Trophoblast cell (in vitro differentiated cells and primary cell): ENCODE data around the gene COL25A1.
"Not testable (repeated sequence)": the region's sequence is repeated elsewhere in the genome, so short reads cannot be mapped to it uniquely, and the experiment has no call there.

Source experiments
- DNase-seq, 2 donors: peaks; one replicate each; pipeline ENCODE4 v3.0.0-alpha.2; 2016
- H2AFZ ChIP-seq: 2 replicates; pipeline ENCODE4 v1.6.1; 2013; ENCODE audit warnings: low read length, moderate library complexity, mild to moderate bottlenecking; ENCODE audit not compliant: insufficient read depth, poor library complexity
- H2AK5ac ChIP-seq: 2 replicates; pipeline ENCODE4 v1.6.1; 2013; ENCODE audit warnings: mild to moderate bottlenecking, low read length
- H2BK120ac ChIP-seq: 2 replicates; pipeline ENCODE4 v1.6.1; 2013; ENCODE audit warnings: low read length, mild to moderate bottlenecking, moderate library complexity; ENCODE audit not compliant: insufficient read depth, poor library complexity
- H2BK12ac ChIP-seq: 2 replicates; pipeline ENCODE4 v1.6.1; 2013; ENCODE audit warnings: mild to moderate bottlenecking, low read length, moderate library complexity
- H2BK5ac ChIP-seq: 2 replicates; pipeline ENCODE4 v1.6.1; 2013; ENCODE audit warnings: low read length, low read depth, moderate library complexity, mild to moderate bottlenecking; ENCODE audit not compliant: poor library complexity
- H3K14ac ChIP-seq: 2 replicates; pipeline ENCODE4 v1.6.1; 2013; ENCODE audit warnings: mild to moderate bottlenecking, low read length
- H3K18ac ChIP-seq: 2 replicates; pipeline ENCODE4 v1.6.1; 2013; ENCODE audit warnings: mild to moderate bottlenecking, low read length
- H3K23ac ChIP-seq: 2 replicates; pipeline ENCODE4 v1.6.1; 2013; ENCODE audit warnings: low read length
- H3K27ac ChIP-seq: 2 replicates; pipeline ENCODE4 v1.5.1; 2013; ENCODE audit warnings: low read depth, mild to moderate bottlenecking, inconsistent platforms, low read length, moderate library complexity
- H3K27me3 ChIP-seq: 2 replicates; pipeline ENCODE4 v1.6.1; 2013; ENCODE audit warnings: inconsistent platforms, mild to moderate bottlenecking, low read length, moderate library complexity; ENCODE audit not compliant: insufficient read depth
- H3K36me3 ChIP-seq, 2 experiments: 1 replicate in 1 of 2; 2 replicates in 1 of 2; pipeline ENCODE4 v1.6.1; 2013; ENCODE audit warnings: low read length in 2 of 2, mild to moderate bottlenecking in 2 of 2, moderate library complexity in 1 of 2; ENCODE audit not compliant: insufficient read depth in 2 of 2, control insufficient read depth in 1 of 2
- H3K4ac ChIP-seq: 2 replicates; pipeline ENCODE4 v1.6.1; 2013; ENCODE audit warnings: low read depth, mild to moderate bottlenecking, low read length, moderate library complexity
- H3K4me1 ChIP-seq, 2 experiments: 1 replicate in 1 of 2; 2 replicates in 1 of 2; pipeline ENCODE4 v1.6.1; 2013; ENCODE audit warnings: low read length in 2 of 2, mild to moderate bottlenecking in 2 of 2, moderate library complexity in 1 of 2; ENCODE audit not compliant: insufficient read depth in 2 of 2, control insufficient read depth in 1 of 2
- H3K4me2 ChIP-seq: 2 replicates; pipeline ENCODE4 v1.6.1; 2013; ENCODE audit warnings: inconsistent platforms, mild to moderate bottlenecking, low read length, moderate library complexity
- H3K4me3 ChIP-seq: 2 replicates; pipeline ENCODE4 v1.5.1; 2013; ENCODE audit warnings: mild to moderate bottlenecking, low read depth, low read length, inconsistent platforms
- H3K79me1 ChIP-seq: one replicate; pipeline ENCODE4 v1.6.1; 2013; ENCODE audit warnings: low read length
- H3K79me2 ChIP-seq: 2 replicates; pipeline ENCODE4 v1.6.1; 2013; ENCODE audit warnings: low read length, mild to moderate bottlenecking; ENCODE audit not compliant: control insufficient read depth, insufficient read depth, poor library complexity
- H3K9ac ChIP-seq: 2 replicates; pipeline ENCODE4 v1.6.1; 2013; ENCODE audit warnings: mild to moderate bottlenecking, low read length
- H3K9me3 ChIP-seq: 2 replicates; pipeline ENCODE4 v1.6.1; 2013; ENCODE audit warnings: low read depth, mild to moderate bottlenecking, control low read depth, inconsistent platforms, low read length; ENCODE audit not compliant: insufficient read depth
- H4K12ac ChIP-seq: 2 replicates; pipeline ENCODE4 v1.6.1; 2013; ENCODE audit warnings: low read depth, mild to moderate bottlenecking, low read length, moderate library complexity
- H4K8ac ChIP-seq: 2 replicates; pipeline ENCODE4 v1.6.1; 2013; ENCODE audit warnings: low read depth, mild to moderate bottlenecking, low read length, moderate library complexity
- H4K91ac ChIP-seq: one replicate; pipeline ENCODE4 v1.6.1; 2013; ENCODE audit warnings: low read depth, mild to moderate bottlenecking, low read length, moderate library complexity
- WGBS: extraction: QIAGEN DNeasy Blood & Tissue Kit; methylation state at CpG from one replicate; pipeline ENCODE4 v1.1.7; 2013; ENCODE audit warnings: missing lambda C conversion rate; ENCODE audit not compliant: insufficient read length, insufficient coverage; ENCODE audit errors: extremely low coverage; 5-methylcytosine and 5-hydroxymethylcytosine counted together

COL25A1 gene

GRCh38 chr4:109108215-109108614 is 194.2 kb downstream of the COL25A1 start:
- not testable (repeated sequence) for H2AK5ac ChIP-seq, H3K36me3 ChIP-seq, H2AFZ ChIP-seq, H4K12ac ChIP-seq, H3K4me1 ChIP-seq, H3K23ac ChIP-seq, H3K79me2 ChIP-seq, H3K27ac ChIP-seq, H2BK12ac ChIP-seq, H3K27me3 ChIP-seq, H3K14ac ChIP-seq, H3K4me2 ChIP-seq, H3K79me1 ChIP-seq, DNase-seq, H3K9ac ChIP-seq, H2BK120ac ChIP-seq, H3K4me3 ChIP-seq, H4K8ac ChIP-seq, H3K9me3 ChIP-seq, H2BK5ac ChIP-seq, H3K18ac ChIP-seq, H4K91ac ChIP-seq, H3K4ac ChIP-seq
- WGBS: no CpG with 5 or more reads among the region's 2 CpGs

GRCh38 chr4:109094056-109094455 is 208.4 kb downstream of the COL25A1 start:
- DNase-seq: no peak
- no peak overlapping the region for H3K23ac ChIP-seq
- peaks cover 0 to 2% of the 10 kb centered on the region in 2 experiments for H3K4me1 ChIP-seq
- H2AFZ ChIP-seq: no peak overlapping the region
- no peak overlapping the region for H3K18ac ChIP-seq
- H2BK5ac ChIP-seq: no peak overlapping the region
- H4K8ac ChIP-seq: no peak overlapping the region
- no peaks in the 10 kb centered on the region for H3K36me3 ChIP-seq
- H3K79me2 ChIP-seq: no peaks in the 10 kb centered on the region
- no peak overlapping the region for H2BK12ac ChIP-seq
- no peak overlapping the region for H4K12ac ChIP-seq
- H4K91ac ChIP-seq: no peak overlapping the region
- no peak overlapping the region for H3K4me3 ChIP-seq
- no CpG with 5 or more reads among the region's 1 CpG for WGBS
- H3K4me2 ChIP-seq: no peak overlapping the region
- H3K4ac ChIP-seq: no peak overlapping the region
- H3K79me1 ChIP-seq: no peaks in the 10 kb centered on the region
- no peaks in the 10 kb centered on the region for H3K27me3 ChIP-seq
- no peak overlapping the region for H2BK120ac ChIP-seq
- H3K14ac ChIP-seq: no peak overlapping the region
- H2AK5ac ChIP-seq: no peak overlapping the region
- no peak overlapping the region for H3K9ac ChIP-seq
- no peaks in the 10 kb centered on the region for H3K9me3 ChIP-seq
- no peak overlapping the region for H3K27ac ChIP-seq

GRCh38 chr4:109091727-109092409 is 210.6 kb downstream of the COL25A1 start:
- H4K8ac ChIP-seq: no peak overlapping the region
- H3K4ac ChIP-seq: no peak overlapping the region
- H3K18ac ChIP-seq: no peak overlapping the region
- no peak overlapping the region for H2AK5ac ChIP-seq
- H3K36me3 ChIP-seq: no peaks in the 10 kb centered on the region
- H3K27ac ChIP-seq: no peak overlapping the region
- no peak overlapping the region for H3K4me3 ChIP-seq
- H3K9ac ChIP-seq: no peak overlapping the region
- H2BK120ac ChIP-seq: no peak overlapping the region
- H3K79me1 ChIP-seq: no peaks in the 10 kb centered on the region
- no peak overlapping the region for H2BK12ac ChIP-seq
- no CpG with 5 or more reads among the region's 9 CpGs for WGBS
- peaks cover 0 to 2% of the 10 kb centered on the region in 2 experiments for H3K4me1 ChIP-seq
- no peak overlapping the region for H3K4me2 ChIP-seq
- no peak overlapping the region for H2BK5ac ChIP-seq
- H3K14ac ChIP-seq: no peak overlapping the region
- no peaks in the 10 kb centered on the region for H3K9me3 ChIP-seq
- H3K27me3 ChIP-seq: no peaks in the 10 kb centered on the region
- H2AFZ ChIP-seq: no peak overlapping the region
- no peak overlapping the region for H4K12ac ChIP-seq
- H3K79me2 ChIP-seq: no peaks in the 10 kb centered on the region
- no peak for DNase-seq
- H3K23ac ChIP-seq: no peak overlapping the region
- H4K91ac ChIP-seq: no peak overlapping the region

- H2AK5ac ChIP-seq: no peak overlapping the region
- H3K9ac ChIP-seq: no peak overlapping the region
- H3K79me2 ChIP-seq: no peaks in the 10 kb centered on the region
- WGBS: no CpG with 5 or more reads among the region's 3 CpGs
- no peak overlapping the region for H3K4ac ChIP-seq
- H2AFZ ChIP-seq: no peak overlapping the region
- no peaks in the 10 kb centered on the region for H3K36me3 ChIP-seq
- no peak for DNase-seq
- no peaks in the 10 kb centered on the region for H3K79me1 ChIP-seq
- no peak overlapping the region for H2BK12ac ChIP-seq
- H3K27ac ChIP-seq: no peak overlapping the region
- no peak overlapping the region for H4K91ac ChIP-seq
- H3K23ac ChIP-seq: no peak overlapping the region
- no peak overlapping the region for H4K12ac ChIP-seq
- no peak overlapping the region for H4K8ac ChIP-seq
- no peak overlapping the region for H2BK5ac ChIP-seq
- no peaks in the 10 kb centered on the region for H3K27me3 ChIP-seq
- H3K14ac ChIP-seq: no peak overlapping the region
- no peak overlapping the region for H3K18ac ChIP-seq
- no peaks in the 10 kb centered on the region for H3K4me1 ChIP-seq
- H3K4me3 ChIP-seq: no peak overlapping the region
- H2BK120ac ChIP-seq: no peak overlapping the region
- H3K4me2 ChIP-seq: no peak overlapping the region
- no peaks in the 10 kb centered on the region for H3K9me3 ChIP-seq
These were observed 218.5 kb downstream of the COL25A1 start for GRCh38 chr4:109083911-109084310.
